NCI-H345 (cell line): ENCODE results near the gene LATS1.
"Not testable (repeated sequence)": the region's sequence is repeated elsewhere in the genome, so short reads cannot be mapped to it uniquely, and the experiment has no call there.

Source experiments
- DNase-seq: peaks from one replicate; lab custom pipeline; 2025; lab: John Stamatoyannopoulos, UW

LATS1 gene

GRCh38 chr6:149728499-149729234, 10.8 kb upstream of the LATS1 start:
- no peak for DNase-seq

DNA sequence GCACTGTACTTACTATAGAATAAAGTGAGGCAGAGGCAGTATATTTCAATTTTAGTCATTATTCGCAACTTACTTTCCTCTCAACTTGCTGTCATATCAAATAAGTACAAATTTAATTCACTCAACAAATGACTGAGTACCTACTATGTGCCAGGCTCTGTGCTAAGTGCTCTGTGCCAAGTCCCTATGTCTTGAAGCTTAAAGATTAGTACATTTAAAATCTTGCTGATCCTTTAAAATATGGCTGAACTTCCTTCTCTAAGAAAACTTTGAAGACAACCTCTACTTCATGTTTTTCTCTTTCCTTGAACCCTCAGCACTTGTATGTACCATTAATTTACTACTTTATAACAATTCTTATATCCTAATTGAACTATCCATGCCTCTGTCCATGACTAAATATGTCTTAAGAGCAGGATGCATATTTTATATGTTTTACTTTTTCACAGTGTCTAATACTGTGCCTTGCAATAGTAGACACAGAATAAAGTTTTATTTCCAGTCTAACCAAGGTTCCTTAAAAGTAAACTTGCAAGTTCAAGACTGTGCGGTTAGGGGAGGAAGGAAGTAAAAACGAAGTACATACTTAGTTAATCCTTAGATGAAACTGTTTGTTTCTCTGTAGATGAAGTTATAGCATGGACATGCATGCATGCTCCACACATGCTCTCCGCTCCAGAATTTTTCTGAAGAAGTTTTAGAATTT, 10.0 kb upstream of the LATS1 start:
- DNase-seq, result no peak

GRCh38 chr6:149725785-149726184, 7.9 kb upstream of the LATS1 start:
- no peak for DNase-seq

- DNase-seq, result peak; percentile 24
These were observed 6.0 kb upstream of the LATS1 start for GRCh38 chr6:149723771-149724417.

DNA sequence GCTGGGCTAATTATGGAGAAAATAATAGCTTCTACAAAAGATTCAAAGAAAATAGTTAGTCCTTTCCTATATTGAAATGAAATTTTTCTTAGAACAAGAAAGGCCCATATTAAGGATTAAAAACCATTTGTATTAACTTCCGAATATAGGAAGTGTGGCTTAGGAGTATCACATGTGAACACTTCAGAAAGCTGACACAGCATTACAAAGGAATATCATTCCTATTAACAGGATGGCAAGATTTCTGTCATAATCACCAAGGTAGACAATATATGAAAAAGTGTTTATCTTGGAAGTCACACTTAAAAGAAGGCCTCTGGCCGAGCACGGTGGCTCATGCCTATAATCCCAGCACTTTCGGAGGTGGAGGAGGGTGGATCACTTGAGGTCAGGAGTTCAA, 5.4 kb upstream of the LATS1 start:
- no peak for DNase-seq

DNA sequence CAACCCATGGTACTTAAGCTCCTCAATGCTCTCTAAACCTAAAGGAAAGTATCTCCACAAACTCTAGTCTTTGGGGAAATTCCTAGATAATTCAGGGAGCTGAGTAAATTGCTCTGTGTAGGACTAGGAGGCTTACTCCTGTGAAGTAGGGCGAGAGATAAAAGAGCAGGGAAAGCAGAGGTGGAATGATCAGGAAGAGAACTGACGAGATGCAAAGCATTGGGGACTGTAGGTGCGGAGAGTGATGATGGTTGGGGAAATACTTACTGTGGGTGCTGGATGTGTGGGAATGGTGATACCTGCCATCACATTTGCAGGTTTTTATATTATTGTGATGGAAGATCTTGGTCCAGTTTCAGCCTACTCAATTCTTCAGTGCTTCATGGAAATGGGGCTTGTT, 1.6 kb upstream of the LATS1 start:
- DNase-seq, result no peak

DNA sequence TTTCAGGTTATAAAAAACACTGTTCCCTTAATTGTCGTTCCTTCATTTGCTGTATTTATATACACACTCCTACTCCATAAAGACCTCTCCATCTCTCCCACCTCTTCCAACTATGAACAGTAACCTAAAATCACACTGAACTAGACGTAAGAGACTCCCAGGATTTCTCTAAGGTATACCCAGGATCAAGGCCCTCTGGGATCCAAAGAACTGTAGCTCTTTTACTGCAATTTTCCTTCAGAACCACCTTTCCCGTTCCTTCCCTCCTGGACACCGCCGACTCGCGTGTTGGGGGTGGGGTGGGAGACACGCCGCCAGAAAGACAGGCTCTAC, 680 bp downstream of the LATS1 start:
- DNase-seq, result no peak

DNA sequence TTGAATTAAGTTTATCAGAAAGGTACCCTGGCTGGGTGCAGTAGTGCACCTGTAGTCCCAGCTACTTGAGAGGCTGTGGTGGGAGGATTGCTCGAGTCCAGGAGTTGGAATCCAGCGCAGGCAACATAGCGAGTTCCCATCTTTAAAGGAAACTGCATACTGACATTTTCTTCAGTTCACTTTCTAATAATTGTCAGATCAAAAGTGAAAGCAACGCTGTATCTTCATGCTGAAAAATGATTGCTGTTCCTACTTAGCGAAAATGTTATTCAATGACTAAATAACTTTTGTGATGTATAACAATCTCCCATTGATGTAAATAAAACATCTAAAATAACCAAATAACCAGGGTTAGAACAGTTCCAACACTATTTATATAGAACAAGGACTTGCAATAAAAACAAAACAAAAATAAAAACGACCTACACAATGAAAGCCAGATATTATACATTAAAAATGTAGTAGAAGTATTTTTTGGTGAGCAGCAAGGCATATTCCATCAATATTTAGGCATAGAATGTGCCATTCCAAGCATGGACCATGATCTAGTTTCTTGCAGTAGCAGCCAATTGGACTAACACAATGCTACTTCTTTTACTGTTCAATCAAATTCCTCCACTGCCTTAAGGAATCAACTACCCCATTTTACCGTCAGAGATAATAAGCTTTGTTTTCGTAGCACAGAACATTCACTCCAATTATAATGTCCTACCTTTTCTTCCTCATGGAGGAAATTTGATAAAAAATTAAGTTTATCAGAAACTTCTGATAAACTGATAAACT, 1.5 kb downstream of the LATS1 start:
- no peak for DNase-seq

GRCh38 chr6:149714442-149714841, 3.5 kb downstream of the LATS1 start:
- no peak for DNase-seq

GRCh38 chr6:149711711-149712110, 6.2 kb downstream of the LATS1 start:
- DNase-seq, result no peak

- DNase-seq, result no peak
These were observed 16.2 kb downstream of the LATS1 start for GRCh38 chr6:149701714-149702113.

DNA sequence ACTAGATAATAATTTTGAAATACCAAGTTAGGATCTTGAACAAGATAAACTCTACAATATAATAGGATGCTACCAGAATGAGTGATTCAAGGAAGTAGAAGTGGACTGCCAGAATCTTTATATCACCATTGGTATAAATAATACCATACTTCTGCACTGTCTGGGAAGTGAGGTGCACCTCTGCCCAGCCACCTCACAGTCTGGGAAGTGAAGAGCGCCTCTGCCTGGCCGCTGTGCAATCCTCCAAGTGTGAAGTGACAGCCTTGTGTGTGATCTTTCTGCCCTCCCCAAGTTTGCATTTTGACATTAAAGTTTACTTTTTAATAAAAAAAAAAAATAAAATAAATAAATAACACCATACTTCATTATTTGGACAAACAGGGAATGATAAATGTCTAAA, 18.8 kb downstream of the LATS1 start:
- no peak for DNase-seq

DNA sequence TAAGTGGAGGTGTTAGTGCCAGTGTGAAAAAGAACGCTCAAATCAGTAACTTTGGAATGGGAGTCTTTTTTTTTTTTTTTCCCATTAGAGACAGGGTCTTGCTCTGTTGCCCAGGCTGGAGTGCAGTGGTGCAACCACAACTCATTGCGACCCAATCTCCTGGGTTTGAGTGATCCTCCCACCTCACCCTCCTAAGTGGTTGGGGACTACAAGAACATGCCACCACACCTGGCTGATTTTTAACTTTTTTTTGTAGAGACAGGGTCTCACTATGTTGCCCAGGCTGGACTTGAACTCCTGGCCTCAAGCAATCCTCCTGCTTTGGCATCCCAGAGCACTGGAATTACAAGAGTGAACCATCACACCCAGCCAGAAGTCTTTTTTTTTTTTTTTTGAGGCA, 19.7 kb downstream of the LATS1 start:
- DNase-seq, result no peak

DNA sequence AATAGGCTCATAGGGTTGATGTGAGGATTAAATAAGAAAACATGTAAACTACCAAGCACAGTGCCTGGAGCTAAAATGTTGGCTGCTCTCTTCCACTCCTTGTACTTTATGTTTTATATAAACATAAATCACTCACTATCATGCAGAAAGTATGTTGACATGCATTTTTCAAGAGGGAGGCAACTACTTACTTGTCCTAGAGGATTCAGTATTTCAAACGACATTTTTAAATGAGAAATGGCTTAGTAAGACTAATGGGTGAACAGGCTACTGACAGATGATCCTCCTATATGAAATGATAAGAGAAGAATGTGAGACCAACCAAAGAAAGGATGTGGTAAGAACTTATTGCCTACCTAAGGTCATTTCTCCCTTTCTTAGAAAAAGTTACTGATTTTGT, 21.0 kb downstream of the LATS1 start:
- DNase-seq, result no peak

- no peak for DNase-seq
These were observed 23.0 kb downstream of the LATS1 start for GRCh38 chr6:149694921-149695320.

DNA sequence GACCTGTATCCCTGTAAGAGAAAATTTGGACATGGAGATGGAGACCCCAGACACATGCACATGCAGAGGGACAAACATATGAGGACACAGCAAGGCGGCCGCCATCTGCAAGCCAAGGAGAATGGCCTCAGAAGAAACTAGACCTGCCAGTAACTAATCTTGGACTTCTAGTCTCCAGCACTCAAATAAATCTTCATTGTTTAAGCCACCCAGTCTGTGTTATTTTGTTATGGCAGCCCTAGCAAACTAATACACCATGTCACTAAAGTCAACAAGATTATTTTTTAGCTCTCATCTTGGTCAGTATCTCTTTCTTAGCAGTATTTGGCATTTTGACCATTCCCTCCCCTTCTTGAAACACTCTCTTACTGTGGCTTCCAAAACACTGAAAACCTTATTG, 26.7 kb downstream of the LATS1 start:
- no peak for DNase-seq

GRCh38 chr6:149686230-149686629, 31.7 kb downstream of the LATS1 start:
- no peak for DNase-seq

DNA sequence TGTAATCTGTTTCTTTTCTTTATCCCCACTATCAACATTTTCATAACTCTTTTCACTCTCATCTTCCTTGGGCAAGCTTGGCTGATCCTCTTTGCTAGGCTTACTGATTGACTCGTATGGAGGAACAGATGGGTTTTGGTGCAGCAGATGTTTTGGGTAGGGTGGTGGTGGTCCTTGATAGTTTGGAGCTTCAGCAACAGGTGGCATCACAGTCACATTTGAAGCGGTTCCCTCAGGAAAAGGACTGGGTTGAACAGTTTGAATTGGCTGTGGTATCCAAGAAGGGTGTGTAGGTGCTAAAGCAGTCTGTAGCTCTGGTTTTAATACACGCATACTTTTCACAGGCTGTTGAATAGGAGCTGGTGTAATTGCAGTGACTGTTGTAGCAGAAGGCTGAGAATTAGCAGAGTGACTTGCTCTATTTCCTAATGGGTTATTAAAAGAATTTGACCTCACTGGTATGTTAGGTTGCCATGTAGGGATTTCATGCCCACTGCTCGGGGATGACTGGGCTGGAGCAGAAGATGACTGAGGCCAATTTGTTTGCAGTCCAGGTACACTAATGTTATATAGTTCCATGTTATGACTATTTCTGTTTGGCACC, 34.5 kb downstream of the LATS1 start:
- DNase-seq, result no peak

- DNase-seq, result not testable (repeated sequence)
These were observed 36.1 kb downstream of the LATS1 start for GRCh38 chr6:149681845-149682244.

GRCh38 chr6:149681209-149681608, 36.7 kb downstream of the LATS1 start:
- no peak for DNase-seq

GRCh38 chr6:149680503-149680902, 37.4 kb downstream of the LATS1 start:
- no peak for DNase-seq

- DNase-seq, result not testable (repeated sequence)
These were observed 45.6 kb downstream of the LATS1 start for GRCh38 chr6:149672265-149672664.
